Measurements from ENCODE around the gene GPR180.

DNA sequence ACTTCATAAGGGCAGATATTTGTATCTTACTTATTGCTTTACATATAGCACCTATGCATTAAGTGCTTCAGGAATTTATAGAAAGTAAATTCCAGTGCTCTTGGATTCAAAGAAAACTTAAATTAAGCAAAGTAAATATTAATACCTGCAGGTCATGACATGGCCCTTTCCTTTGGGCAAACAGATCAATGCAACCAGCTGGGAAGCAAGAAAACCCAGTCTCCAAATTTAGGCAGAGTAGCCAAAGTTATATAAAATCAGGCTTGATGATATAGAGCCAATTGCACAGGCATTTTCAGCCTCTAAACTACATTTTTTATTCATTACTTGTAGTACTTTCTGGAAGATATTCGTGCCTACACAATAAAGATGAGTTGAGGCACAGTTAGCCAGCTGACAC lies 22.6 kb upstream of the GPR180 start:
- no peak for TF ChIP-seq POLR2A (IDR thresholded peaks at IDR 0.05; ENCODE audit: low read length)
- TF ChIP-seq GATA1 (IDR thresholded peaks at IDR 0.05; ENCODE audit: low read depth, low read length), result no peak

All from erythroblast (primary cell).